HEK293 (cell line): ENCODE data around the gene SPDL1.

Experiments
- CTCF ChIA-PET: fragments of 350-600 bp; formaldehyde crosslinking; extraction: SDS; loops from one replicate; lab custom pipeline; 2021; ENCODE audit warnings: antibody characterized with exemption; lab: Yijun Ruan, JAX
- POLR2A ChIA-PET: fragments of 300-600 bp; formaldehyde crosslinking; extraction: SDS; loops from one replicate; lab custom pipeline; 2020; ENCODE audit warnings: antibody characterized with exemption, inconsistent platforms; lab: Yijun Ruan, JAX
- H3K27ac ChIP-seq: fragments of 200-500 bp; sonication (Bioruptor generic); 2 replicates; pipeline ENCODE4 v1.5.1; 2014; ENCODE audit warnings: low read depth, low read length, control low read depth, inconsistent platforms; ENCODE audit errors: extremely low read depth
- H3K36me3 ChIP-seq, 2 experiments: fragments of 200-500 bp in 1 of 2; sonication (Bioruptor generic) in 1 of 2; 1 replicate in 1 of 2; 2 replicates in 1 of 2; pipeline ENCODE4 v1.5.1; 2014 to 2017; ENCODE audit warnings: inconsistent platforms in 2 of 2, low read length in 2 of 2; ENCODE audit not compliant: control insufficient read depth in 2 of 2, insufficient read depth in 1 of 2
- H3K4me1 ChIP-seq: fragments of 200-500 bp; sonication (Bioruptor generic); 2 replicates; pipeline ENCODE4 v1.5.1; 2014; ENCODE audit warnings: mild to moderate bottlenecking, low read length, inconsistent platforms; ENCODE audit not compliant: control insufficient read depth, insufficient read depth
- H3K4me3 ChIP-seq: 2 replicates; pipeline ENCODE4 v1.5.1; 2011; ENCODE audit warnings: low read depth, mild to moderate bottlenecking, control low read depth, low read length, moderate library complexity
- H3K9me3 ChIP-seq: fragments of 200-500 bp; sonication (Bioruptor generic); 2 replicates; pipeline ENCODE4 v1.5.1; 2014; ENCODE audit warnings: low read depth, low read length, inconsistent platforms; ENCODE audit not compliant: control insufficient read depth, insufficient read depth
- FEZF1 ChIP-seq: fragments of 450-650 bp; formaldehyde crosslinking; IDR thresholded peaks from 2 replicates; pipeline ENCODE4 v1.5.1; 2016; ENCODE audit warnings: missing biosample characterization, missing genetic modification characterization
- IKZF3 ChIP-seq: fragments of 450-650 bp; IDR thresholded peaks from 2 replicates; pipeline ENCODE4 v1.5.0; 2018; ENCODE audit warnings: missing biosample characterization, mild to moderate bottlenecking, missing genetic modification characterization, moderate library complexity
- KLF16 ChIP-seq: fragments of 450-650 bp; formaldehyde crosslinking; IDR thresholded peaks from 2 replicates; pipeline ENCODE4 v1.5.1; 2017; ENCODE audit warnings: missing biosample characterization, missing genetic modification characterization
- MEIS1 ChIP-seq: sonication (generic); formaldehyde crosslinking; IDR thresholded peaks from 2 replicates; pipeline ENCODE4 v1.8.1; 2022; ENCODE audit warnings: missing genetic modification reagents, mild to moderate bottlenecking, borderline replicate concordance
- YY1 ChIP-seq: fragments of 450-650 bp; formaldehyde crosslinking; IDR thresholded peaks from 2 replicates; pipeline ENCODE4 v1.5.1; 2018; ENCODE audit warnings: missing biosample characterization, missing genetic modification characterization
- ZNF157 ChIP-seq: fragments of 450-650 bp; formaldehyde crosslinking; IDR thresholded peaks from 2 replicates; pipeline ENCODE4 v1.5.1; 2016; ENCODE audit warnings: missing biosample characterization, missing genetic modification characterization
- ZNF19 ChIP-seq: fragments of 450-650 bp; formaldehyde crosslinking; IDR thresholded peaks from 2 replicates; pipeline ENCODE4; 2016; ENCODE audit warnings: missing biosample characterization, missing genetic modification characterization, low read depth
- ZNF211 ChIP-seq: fragments of 450-650 bp; formaldehyde crosslinking; IDR thresholded peaks from 2 replicates; pipeline ENCODE4 v1.5.1; 2016; ENCODE audit warnings: low read depth, missing biosample characterization, missing genetic modification characterization
- ZNF350 ChIP-seq: fragments of 450-650 bp; formaldehyde crosslinking; IDR thresholded peaks from 2 replicates; pipeline ENCODE4 v1.5.0; 2017; ENCODE audit warnings: missing biosample characterization, mild to moderate bottlenecking, missing genetic modification characterization
- ZNF433 ChIP-seq: fragments of 450-650 bp; formaldehyde crosslinking; IDR thresholded peaks from 2 replicates; pipeline ENCODE4 v1.5.1; 2016; ENCODE audit warnings: missing biosample characterization, missing genetic modification characterization, low read depth
- ZNF529 ChIP-seq: fragments of 450-650 bp; formaldehyde crosslinking; IDR thresholded peaks from 2 replicates; pipeline ENCODE4 v1.5.1; 2017; ENCODE audit warnings: missing genetic modification characterization, missing biosample characterization; ENCODE audit not compliant: insufficient replicate concordance
- ZNF596 ChIP-seq: fragments of 450-650 bp; IDR thresholded peaks from 2 replicates; pipeline ENCODE4 v1.5.0; 2018; ENCODE audit warnings: missing biosample characterization, mild to moderate bottlenecking, missing genetic modification characterization, moderate library complexity
- ZNF610 ChIP-seq: fragments of 450-650 bp; formaldehyde crosslinking; IDR thresholded peaks from 2 replicates; pipeline ENCODE4 v1.5.1; 2016; ENCODE audit warnings: missing biosample characterization, missing genetic modification characterization, borderline replicate concordance
- ZNF654 ChIP-seq: fragments of 450-650 bp; formaldehyde crosslinking; IDR thresholded peaks from 2 replicates; pipeline ENCODE4 v1.5.1; 2016; ENCODE audit warnings: low read depth, missing biosample characterization, missing genetic modification characterization
- TF ChIP-seq, protein P1 (sequence below): fragments of 450-650 bp; formaldehyde crosslinking; IDR thresholded peaks from 2 replicates; pipeline ENCODE4 v1.5.1; 2016; ENCODE audit warnings: missing biosample characterization, missing genetic modification characterization
- TF ChIP-seq, protein P2 (sequence below): fragments of 450-650 bp; formaldehyde crosslinking; IDR thresholded peaks from 2 replicates; pipeline ENCODE4 v1.5.1; 2017; ENCODE audit warnings: missing biosample characterization, missing genetic modification characterization
- TF ChIP-seq, protein P3 (sequence below): fragments of 450-650 bp; formaldehyde crosslinking; IDR thresholded peaks from 2 replicates; pipeline ENCODE4 v1.5.1; 2016; ENCODE audit warnings: missing biosample characterization, missing genetic modification characterization
- TF ChIP-seq, protein P4 (sequence below): fragments of 450-650 bp; formaldehyde crosslinking; IDR thresholded peaks from 2 replicates; pipeline ENCODE4 v1.5.1; 2016; ENCODE audit warnings: missing biosample characterization, missing genetic modification characterization

Gene SPDL1

DNA sequence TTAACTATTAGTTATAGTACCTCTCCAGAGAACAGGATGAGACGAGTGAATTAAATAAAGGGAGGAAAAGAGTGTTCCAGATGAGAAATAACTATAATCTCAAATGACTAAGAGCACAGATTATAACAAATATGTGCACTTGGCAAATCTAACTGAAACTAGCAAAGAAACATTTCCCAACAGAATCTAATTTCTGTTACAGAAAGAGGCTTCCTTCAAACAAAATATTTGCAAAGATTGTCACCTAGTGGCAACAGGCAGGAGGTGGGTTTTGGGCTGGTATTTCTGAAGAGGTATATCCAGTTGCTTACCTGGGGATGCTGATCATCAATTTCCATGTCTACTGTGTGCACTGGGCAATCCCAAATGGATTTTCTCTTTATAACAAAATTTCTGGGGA is 5.6 kb upstream of the SPDL1 start:
- H3K4me1 ChIP-seq: no peaks in the 10 kb centered on the region
- no peak overlapping the region for H3K27ac ChIP-seq
- no peaks in the 10 kb centered on the region for H3K36me3 ChIP-seq
- H3K9me3 ChIP-seq: no peaks in the 10 kb centered on the region
- H3K4me3 ChIP-seq: no peak overlapping the region
- TF ChIP-seq ZNF596 (no peak), ZNF610 (tag by site-specific recombination) (no peak), ZNF654 (tag by site-specific recombination) (peak; percentile 53), KLF16 (no peak), ZNF433 (tag by site-specific recombination) (no peak)
- POLR2A ChIA-PET: no interaction called here
- CTCF ChIA-PET: interaction anchor here (0.6 to 1.3 kb wide), 6 partner anchors 10 to 1271 kb away, joined by 3 to 4 read pairs (median 3); no protein-coding TSS in a partner anchor

- Histone ChIP-seq H3K4me1 (peaks cover 4% of the 10 kb centered on the region; the same call in 1 of the 2 replicates), H3K36me3 (no peaks in the 10 kb centered on the region), H3K9me3 (no peaks in the 10 kb centered on the region), H3K4me3 (no peak overlapping the region), H3K27ac (no peak overlapping the region)
- ChIA-PET CTCF (interaction anchor here (0.6 to 3.7 kb wide), 27 partner anchors 8 to 1312 kb away, joined by 3 to 25 read pairs (median 3); no protein-coding TSS in a partner anchor), POLR2A (no interaction called here)
- no peak for TF ChIP-seq FEZF1 (tag by site-specific recombination)
- TF ChIP-seq, protein P1, sequence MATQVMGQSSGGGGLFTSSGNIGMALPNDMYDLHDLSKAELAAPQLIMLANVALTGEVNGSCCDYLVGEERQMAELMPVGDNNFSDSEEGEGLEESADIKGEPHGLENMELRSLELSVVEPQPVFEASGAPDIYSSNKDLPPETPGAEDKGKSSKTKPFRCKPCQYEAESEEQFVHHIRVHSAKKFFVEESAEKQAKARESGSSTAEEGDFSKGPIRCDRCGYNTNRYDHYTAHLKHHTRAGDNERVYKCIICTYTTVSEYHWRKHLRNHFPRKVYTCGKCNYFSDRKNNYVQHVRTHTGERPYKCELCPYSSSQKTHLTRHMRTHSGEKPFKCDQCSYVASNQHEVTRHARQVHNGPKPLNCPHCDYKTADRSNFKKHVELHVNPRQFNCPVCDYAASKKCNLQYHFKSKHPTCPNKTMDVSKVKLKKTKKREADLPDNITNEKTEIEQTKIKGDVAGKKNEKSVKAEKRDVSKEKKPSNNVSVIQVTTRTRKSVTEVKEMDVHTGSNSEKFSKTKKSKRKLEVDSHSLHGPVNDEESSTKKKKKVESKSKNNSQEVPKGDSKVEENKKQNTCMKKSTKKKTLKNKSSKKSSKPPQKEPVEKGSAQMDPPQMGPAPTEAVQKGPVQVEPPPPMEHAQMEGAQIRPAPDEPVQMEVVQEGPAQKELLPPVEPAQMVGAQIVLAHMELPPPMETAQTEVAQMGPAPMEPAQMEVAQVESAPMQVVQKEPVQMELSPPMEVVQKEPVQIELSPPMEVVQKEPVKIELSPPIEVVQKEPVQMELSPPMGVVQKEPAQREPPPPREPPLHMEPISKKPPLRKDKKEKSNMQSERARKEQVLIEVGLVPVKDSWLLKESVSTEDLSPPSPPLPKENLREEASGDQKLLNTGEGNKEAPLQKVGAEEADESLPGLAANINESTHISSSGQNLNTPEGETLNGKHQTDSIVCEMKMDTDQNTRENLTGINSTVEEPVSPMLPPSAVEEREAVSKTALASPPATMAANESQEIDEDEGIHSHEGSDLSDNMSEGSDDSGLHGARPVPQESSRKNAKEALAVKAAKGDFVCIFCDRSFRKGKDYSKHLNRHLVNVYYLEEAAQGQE (tag by site-specific recombination): no peak
- no peak for TF ChIP-seq IKZF3 (tag by site-specific recombination)
- no peak for TF ChIP-seq MEIS1 (CRISPR knock-in tag)
- TF ChIP-seq, protein P2, sequence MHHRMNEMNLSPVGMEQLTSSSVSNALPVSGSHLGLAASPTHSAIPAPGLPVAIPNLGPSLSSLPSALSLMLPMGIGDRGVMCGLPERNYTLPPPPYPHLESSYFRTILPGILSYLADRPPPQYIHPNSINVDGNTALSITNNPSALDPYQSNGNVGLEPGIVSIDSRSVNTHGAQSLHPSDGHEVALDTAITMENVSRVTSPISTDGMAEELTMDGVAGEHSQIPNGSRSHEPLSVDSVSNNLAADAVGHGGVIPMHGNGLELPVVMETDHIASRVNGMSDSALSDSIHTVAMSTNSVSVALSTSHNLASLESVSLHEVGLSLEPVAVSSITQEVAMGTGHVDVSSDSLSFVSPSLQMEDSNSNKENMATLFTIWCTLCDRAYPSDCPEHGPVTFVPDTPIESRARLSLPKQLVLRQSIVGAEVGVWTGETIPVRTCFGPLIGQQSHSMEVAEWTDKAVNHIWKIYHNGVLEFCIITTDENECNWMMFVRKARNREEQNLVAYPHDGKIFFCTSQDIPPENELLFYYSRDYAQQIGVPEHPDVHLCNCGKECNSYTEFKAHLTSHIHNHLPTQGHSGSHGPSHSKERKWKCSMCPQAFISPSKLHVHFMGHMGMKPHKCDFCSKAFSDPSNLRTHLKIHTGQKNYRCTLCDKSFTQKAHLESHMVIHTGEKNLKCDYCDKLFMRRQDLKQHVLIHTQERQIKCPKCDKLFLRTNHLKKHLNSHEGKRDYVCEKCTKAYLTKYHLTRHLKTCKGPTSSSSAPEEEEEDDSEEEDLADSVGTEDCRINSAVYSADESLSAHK (tag by site-specific recombination): no peak
- TF ChIP-seq ZNF596: no peak
- no peak for TF ChIP-seq ZNF157 (tag by site-specific recombination)
- TF ChIP-seq ZNF350 (tag by site-specific recombination): no peak
- TF ChIP-seq ZNF19 (tag by site-specific recombination): no peak
- no peak for TF ChIP-seq YY1 (tag by site-specific recombination)
- TF ChIP-seq, protein P3, sequence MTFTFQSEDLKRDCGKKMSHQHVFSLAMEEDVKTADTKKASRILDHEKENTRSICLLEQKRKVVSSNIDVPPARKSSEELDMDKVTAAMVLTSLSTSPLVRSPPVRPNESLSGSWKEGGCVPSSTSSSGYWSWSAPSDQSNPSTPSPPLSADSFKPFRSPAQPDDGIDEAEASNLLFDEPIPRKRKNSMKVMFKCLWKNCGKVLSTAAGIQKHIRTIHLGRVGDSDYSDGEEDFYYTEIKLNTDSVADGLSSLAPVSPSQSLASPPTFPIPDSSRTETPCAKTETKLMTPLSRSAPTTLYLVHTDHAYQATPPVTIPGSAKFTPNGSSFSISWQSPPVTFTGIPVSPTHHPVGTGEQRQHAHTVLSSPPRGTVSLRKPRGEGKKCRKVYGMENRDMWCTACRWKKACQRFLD: no peak
- TF ChIP-seq ZNF529 (tag by site-specific recombination): no peak
- TF ChIP-seq, protein P4, sequence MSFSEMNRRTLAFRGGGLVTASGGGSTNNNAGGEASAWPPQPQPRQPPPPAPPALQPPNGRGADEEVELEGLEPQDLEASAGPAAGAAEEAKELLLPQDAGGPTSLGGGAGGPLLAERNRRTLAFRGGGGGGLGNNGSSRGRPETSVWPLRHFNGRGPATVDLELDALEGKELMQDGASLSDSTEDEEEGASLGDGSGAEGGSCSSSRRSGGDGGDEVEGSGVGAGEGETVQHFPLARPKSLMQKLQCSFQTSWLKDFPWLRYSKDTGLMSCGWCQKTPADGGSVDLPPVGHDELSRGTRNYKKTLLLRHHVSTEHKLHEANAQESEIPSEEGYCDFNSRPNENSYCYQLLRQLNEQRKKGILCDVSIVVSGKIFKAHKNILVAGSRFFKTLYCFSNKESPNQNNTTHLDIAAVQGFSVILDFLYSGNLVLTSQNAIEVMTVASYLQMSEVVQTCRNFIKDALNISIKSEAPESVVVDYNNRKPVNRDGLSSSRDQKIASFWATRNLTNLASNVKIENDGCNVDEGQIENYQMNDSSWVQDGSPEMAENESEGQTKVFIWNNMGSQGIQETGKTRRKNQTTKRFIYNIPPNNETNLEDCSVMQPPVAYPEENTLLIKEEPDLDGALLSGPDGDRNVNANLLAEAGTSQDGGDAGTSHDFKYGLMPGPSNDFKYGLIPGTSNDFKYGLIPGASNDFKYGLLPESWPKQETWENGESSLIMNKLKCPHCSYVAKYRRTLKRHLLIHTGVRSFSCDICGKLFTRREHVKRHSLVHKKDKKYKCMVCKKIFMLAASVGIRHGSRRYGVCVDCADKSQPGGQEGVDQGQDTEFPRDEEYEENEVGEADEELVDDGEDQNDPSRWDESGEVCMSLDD: no peak
- TF ChIP-seq ZNF211 (tag by site-specific recombination): no peak
Observed at GRCh38 chr5:169580964-169581363, 2.6 kb upstream of the SPDL1 start.
